Ramos (cell line): Measurements from ENCODE around the gene AHCYL2.
"Not testable (repeated sequence)": the region's sequence is repeated elsewhere in the genome, so short reads cannot be mapped to it uniquely, and the experiment has no call there.

ENCODE experiments used
- in situ Hi-C: fragments of 300-500 bp; cut with MboI; formaldehyde crosslinking; loops from one replicate; pipeline ENCODE4 v1.14.3; 2022; ENCODE audit warnings: low sequenced_read_pairs; ENCODE audit not compliant: unreplicated experiment

AHCYL2 gene

DNA sequence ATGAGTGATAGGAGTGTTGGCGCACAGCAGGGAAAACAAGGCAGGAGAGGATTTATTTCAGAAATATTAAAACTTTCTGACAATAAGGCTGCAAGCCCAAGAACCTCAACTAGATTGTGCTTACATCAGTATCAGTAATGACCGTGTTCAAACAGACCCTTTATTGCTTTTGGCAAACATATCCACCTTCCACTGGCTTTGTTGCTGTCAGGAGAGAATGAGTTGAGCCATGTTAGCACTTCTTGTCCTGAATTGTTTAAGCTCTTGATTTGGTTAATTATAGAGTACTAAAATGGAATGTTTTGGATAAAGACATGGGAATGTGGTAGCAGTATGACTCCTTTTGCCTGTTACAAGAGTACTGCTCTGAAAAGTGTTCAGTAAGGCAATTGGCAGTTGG is 3.8 kb downstream of the AHCYL2 start:
- in situ Hi-C loops, result no loop called here

DNA sequence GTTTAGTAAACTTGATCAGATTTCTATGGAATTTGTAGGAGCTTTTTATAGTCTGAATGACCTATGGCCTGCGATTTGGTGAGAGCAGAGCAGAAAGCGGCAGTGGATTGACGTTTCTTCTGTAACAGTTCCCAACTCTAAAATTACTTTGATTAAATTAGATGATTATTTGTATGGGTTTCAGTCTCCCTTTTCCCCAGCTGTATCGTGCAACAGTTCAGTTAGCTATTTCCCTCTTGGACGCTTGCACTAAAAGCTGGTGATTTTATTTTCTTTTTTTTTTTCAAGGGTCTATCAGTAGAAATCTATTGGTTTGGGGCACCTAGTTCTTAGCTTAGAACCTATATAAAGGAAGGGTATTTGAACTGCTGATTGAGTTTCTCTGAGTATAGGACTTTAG is 6.8 kb downstream of the AHCYL2 start:
- in situ Hi-C loops, result no loop called here

- in situ Hi-C loops, result no loop called here
These were observed 13.7 kb downstream of the AHCYL2 start for GRCh38 chr7:129238546-129238945.

DNA sequence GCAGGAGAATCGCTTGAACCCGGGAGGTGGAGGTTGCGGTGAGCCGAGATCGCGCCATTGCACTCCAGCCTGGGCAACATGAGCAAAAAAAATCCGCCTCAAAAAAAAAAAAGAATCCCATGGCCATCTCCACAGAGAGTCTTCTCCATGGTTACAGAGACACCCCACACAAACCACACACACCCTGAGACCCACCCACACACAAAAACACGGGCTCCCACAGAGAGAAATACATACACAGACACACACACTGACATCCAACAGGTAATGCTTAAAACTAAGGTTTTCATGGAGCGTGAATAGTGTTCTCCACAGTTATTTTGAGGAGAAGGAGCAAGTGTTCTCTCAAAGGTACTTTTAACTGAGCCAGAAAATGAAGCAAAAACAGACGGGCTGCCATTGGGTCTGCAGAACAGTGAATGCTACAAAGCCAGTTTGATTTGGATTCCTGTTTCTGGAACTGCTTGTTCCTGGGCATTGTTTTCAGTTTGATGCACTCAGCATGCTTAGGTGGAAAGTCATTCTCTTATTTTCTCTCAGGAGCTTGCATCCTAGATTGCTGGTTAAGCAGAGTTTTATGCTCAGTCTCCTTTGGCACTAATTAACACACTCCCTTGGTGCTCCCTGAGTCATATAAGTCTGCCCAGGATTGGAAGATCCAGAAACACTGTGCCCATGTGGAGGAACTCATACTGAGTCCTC is 15.4 kb downstream of the AHCYL2 start:
- in situ Hi-C loops, result no loop called here

DNA sequence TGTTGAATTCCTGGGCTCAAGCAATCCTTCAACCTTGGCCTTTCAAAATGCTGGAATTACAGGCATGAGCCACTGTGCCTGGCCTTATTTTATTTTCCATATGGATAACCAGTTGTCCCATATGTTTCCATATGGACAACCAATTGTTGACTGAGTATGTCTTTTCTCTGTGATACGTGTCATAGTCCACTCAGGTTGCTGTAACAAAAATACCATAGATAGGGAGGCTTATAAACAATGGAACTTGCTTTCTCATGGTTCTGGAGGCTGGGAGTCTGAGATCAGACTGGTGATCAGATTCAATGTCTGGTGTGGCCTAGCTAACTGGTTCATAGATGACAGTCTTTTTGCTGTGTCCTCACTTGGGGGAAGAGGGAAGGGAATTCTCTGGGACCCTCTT is 19.4 kb downstream of the AHCYL2 start:
- in situ Hi-C loops, result no loop called here

GRCh38 chr7:129245533-129245932 is 20.7 kb downstream of the AHCYL2 start:
- in situ Hi-C loops, result no loop called here

DNA sequence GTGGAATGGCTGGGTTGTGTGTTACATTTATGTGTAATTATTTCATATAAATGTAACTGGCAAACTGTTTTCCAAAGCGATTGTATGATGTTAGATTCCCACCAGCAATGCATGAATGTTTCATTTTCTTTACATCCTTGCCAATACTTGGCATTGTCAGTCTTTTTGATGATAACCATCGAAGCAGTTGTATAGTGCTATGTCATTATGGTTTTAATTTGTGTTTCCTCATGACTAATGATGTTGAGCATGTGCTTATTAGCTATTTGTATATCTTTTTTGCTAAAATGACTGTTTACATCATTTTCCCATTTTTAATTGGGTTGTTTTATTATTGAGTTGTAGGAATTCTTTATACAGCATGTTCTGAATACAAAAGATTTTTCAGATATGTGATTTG is 22.3 kb downstream of the AHCYL2 start:
- in situ Hi-C loops, result no loop called here

DNA sequence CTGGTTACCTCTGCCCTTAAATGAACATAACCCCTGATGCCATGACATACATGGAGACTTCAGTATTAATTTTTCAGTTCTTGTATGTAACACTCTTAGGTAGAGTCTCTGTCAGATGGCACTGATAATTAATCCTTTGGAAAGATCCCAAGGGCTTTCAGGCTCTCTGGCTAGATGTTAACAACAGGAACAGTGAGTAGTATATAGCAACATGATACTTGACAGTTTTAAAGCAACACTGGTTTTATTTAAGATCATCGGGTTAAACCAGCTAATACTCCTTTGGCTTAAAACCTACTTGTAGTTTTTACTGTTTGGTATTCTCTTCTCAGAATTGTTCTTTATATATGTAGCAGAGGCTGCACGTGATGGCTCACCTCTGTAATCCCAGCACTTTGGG is 27.3 kb downstream of the AHCYL2 start:
- in situ Hi-C loops, result no loop called here

- in situ Hi-C loops, result not testable (repeated sequence)
These were observed 27.8 kb downstream of the AHCYL2 start for GRCh38 chr7:129252603-129253002.

DNA sequence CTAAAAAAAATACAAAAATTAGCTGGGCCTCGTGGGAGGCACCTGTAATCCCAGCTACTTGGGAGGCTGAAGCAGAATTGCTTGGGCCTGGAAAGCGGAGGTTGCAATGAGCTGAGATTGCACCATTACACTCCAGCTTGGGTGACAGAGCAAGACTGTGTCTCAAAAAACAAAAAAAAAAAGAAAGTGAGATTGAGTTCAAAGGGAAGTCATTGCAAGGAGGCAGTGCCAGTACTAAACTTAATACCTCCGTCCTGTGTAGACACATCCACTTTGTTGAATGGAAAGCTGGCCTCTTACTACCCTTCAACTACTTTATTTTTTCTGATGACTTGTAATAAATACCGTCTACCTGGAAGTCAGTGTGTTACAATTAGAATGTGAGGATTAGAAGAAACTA is 31.0 kb downstream of the AHCYL2 start:
- in situ Hi-C loops, result no loop called here

DNA sequence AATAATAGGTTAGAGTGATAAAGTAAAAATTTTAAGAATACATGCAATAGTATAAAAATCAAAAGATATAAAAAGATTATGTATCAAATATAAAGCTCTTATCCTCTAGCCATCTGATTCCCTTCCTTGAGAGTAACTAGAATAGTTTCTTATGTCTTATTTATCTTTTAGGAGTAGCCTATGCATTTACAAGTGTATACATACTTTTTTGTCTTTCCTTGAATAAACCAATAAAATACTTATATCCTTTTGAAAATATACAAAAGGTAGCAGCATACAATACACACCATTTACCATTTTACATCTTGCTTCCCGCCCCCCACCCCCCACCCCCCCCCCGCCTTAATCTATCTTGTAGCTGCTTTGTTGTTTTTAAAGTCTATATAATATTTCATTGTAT is 31.4 kb downstream of the AHCYL2 start:
- in situ Hi-C loops, result no loop called here

- in situ Hi-C loops, result no loop called here
These were observed 32.3 kb downstream of the AHCYL2 start for GRCh38 chr7:129257168-129257567.

DNA sequence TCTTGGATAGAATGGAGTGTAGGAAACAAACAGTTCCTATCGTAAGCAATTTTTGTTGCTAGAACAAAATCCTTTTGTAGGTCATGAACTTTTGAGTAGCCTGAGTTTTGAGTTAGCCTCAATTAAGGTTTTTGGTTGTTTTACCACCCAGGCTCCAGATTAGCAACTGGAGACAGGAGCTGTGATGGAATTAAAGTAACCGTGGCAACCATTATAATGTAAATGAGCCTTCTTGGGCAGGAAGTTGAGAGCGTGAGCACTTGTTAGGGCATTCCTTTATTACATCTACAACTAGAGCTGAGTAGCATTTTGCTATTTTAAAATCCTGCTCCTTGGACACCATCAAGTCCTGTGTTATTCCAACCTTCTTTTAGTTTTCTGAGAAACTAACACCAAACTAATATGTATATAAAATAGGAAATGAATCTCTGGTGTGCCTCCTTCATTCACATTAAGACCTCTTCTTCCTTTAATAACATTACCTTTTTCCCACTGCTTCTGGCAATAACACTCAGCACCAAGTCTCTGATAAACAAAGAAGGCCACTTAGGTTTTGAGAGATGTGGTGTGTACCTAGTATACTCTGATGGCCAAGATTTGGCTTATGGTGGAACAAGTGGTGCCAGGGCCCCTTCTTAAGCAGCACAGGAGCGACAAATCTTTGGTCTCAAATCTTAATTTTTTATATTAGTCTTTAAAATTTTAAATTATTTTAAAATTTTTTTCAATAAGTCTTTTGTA is 34.0 kb downstream of the AHCYL2 start:
- in situ Hi-C loops, result no loop called here

DNA sequence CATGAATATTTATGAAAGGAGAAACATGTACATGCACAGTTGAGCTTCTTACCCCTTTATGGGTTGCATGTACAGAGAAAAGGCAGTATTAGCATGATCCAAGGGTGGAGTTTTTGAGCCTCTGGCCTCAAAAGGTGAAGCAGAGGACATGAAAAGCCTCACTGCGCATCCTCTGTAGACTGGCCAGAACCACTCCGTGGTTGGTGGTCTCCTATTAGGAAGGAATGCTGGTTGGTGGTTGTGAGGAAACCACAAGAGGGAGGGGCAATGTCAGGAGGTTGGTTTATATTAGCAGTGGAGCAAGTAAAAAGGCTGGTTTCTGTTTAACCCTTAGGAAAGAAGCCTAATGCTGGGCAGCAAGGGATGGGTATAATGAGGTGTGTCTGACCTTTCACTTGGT is 37.5 kb downstream of the AHCYL2 start:
- in situ Hi-C loops, result no loop called here

GRCh38 chr7:129263168-129263567 is 38.3 kb downstream of the AHCYL2 start:
- in situ Hi-C loops, result no loop called here

DNA sequence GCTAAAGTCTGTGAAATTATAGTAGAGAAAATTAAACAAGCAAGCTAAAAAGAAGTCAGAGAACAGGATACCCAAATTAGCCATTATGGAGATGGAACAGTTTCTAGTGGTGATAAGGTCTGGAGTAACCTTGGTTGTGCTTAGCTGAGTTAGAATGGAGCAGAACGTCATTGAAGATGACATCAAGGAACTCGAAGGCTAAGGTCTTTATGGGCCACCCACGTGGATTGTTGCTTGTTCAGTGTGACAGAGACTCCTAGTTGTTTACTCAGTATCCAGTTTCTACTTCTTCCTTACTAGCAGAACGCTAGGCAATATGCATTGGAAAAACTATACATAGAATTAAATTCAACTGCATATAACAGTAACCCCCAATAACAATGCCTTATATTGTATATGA is 39.7 kb downstream of the AHCYL2 start:
- in situ Hi-C loops, result no loop called here

DNA sequence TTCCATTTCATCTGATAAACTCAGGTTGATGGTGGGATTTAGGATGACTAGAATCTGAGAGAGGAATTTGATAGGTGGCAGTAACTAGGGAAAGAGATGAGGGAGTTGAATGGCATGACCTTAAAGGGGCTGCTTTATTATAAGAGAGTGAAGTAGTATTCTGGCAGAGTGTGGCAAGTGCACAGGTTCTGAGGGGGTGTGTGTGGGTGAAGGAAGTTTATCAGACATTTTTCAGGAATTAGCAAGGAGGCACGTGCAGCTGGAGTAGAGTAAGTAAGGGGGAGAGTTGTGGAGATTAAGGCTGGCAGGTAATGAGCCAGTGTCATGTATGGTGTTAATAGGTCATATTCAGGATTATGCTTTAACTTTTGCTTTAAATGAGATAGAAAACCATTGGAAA is 40.5 kb downstream of the AHCYL2 start:
- in situ Hi-C loops, result no loop called here

DNA sequence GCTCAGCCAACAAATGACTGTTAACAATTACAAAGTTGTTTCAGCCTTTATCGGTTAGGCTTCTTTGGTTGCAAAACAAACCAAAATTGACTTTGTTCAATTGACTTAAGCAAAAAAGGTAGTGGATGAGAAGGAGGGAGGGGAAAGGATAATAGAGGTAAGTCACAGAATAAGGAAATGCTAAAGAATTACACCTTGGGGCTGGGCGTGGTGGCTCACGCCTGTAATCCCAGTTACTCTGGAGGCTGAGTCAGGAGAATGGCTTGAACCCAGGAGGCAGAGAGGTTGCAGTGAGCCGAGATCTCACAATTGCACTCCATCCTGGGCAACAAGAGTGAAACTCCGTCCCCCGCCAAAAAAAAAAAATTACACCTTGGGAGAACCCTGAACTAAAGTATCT is 41.4 kb downstream of the AHCYL2 start:
- in situ Hi-C loops, result no loop called here

- in situ Hi-C loops, result no loop called here
These were observed 45.2 kb downstream of the AHCYL2 start for GRCh38 chr7:129270077-129270476.

GRCh38 chr7:129271500-129272355 is 46.9 kb downstream of the AHCYL2 start:
- in situ Hi-C loops, result no loop called here

DNA sequence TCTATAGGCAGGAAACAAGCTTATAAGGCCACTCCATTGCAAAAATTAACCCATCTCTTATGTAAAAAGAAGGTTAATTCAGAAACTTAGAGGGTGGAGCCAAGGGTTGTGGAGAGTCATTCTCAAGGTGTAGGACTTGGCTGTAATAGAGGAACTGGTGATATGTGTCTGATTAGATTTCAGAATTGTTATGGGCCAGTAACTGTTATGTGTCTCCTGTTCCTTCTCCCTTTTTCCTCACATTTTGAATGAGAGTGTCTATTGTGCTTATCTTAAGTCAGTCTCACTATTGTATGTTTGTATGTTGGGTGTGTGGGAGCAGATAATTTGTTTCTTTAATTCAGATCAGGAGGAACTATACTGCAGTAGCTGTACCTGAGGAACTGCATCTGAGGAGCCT is 49.1 kb downstream of the AHCYL2 start:
- in situ Hi-C loops, result no loop called here
